ENCODE data around the gene SFXN4. TPM values are rescaled to one million over a fixed set of nuclear protein-coding genes. Genes with fewer than 3 reads are reported as not detected.

SFXN4 gene
- total and polyA plus RNA-seq, 2 of the 13 experiments (the other 11 are each of a cell fraction or from before 2014, with no cell fraction given), result 47.7 to 64.9 TPM

GRCh38 chr10:119205894-119206602 lies 40.5 kb upstream of the SFXN4 start (continued):
- TF ChIP-seq, protein P1, sequence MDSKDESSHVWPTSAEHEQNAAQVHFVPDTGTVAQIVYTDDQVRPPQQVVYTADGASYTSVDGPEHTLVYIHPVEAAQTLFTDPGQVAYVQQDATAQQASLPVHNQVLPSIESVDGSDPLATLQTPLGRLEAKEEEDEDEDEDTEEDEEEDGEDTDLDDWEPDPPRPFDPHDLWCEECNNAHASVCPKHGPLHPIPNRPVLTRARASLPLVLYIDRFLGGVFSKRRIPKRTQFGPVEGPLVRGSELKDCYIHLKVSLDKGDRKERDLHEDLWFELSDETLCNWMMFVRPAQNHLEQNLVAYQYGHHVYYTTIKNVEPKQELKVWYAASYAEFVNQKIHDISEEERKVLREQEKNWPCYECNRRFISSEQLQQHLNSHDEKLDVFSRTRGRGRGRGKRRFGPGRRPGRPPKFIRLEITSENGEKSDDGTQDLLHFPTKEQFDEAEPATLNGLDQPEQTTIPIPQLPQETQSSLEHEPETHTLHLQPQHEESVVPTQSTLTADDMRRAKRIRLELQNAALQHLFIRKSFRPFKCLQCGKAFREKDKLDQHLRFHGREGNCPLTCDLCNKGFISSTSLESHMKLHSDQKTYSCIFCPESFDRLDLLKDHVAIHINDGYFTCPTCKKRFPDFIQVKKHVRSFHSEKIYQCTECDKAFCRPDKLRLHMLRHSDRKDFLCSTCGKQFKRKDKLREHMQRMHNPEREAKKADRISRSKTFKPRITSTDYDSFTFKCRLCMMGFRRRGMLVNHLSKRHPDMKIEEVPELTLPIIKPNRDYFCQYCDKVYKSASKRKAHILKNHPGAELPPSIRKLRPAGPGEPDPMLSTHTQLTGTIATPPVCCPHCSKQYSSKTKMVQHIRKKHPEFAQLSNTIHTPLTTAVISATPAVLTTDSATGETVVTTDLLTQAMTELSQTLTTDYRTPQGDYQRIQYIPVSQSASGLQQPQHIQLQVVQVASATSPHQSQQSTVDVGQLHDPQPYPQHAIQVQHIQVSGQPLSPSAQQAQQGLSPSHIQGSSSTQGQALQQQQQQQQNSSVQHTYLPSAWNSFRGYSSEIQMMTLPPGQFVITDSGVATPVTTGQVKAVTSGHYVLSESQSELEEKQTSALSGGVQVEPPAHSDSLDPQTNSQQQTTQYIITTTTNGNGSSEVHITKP (CRISPR knock-in tag; IDR thresholded peaks at IDR 0.05; ENCODE audit: low read depth), result peak; percentile 37; the same call in 1 of the 2 replicates
- peak in 1 of 2 experiments; percentile 65; a peak in 3 of 4 replicates for TF ChIP-seq POLR2A (IDR thresholded peaks at IDR 0.05; ENCODE audit: insufficient read depth in 1 of 2, low read depth in 2 of 2, low read length in 2 of 2)
- 0 out of 2 replicates have a peak, but pooled peaks have one; percentile 31 for TF ChIP-seq ZNF256 (CRISPR knock-in tag; conservative IDR thresholded peaks at IDR 0.05)
- no peak for TF ChIP-seq ZNF12 (CRISPR knock-in tag; IDR thresholded peaks at IDR 0.05)
- peak; percentile 36; the same call in 1 of the 2 replicates for TF ChIP-seq PHF21A (CRISPR knock-in tag; IDR thresholded peaks at IDR 0.05)
- TF ChIP-seq THAP8 (CRISPR knock-in tag; IDR thresholded peaks at IDR 0.05; ENCODE audit: borderline replicate concordance), result no peak
- TF ChIP-seq ZNF616 (CRISPR knock-in tag; IDR thresholded peaks at IDR 0.05; ENCODE audit: low read depth), result no peak
- TF ChIP-seq NFYB (CRISPR knock-in tag; IDR thresholded peaks at IDR 0.05), result no peak
- no peak for TF ChIP-seq MLXIP (CRISPR knock-in tag; IDR thresholded peaks at IDR 0.05; ENCODE audit: borderline replicate concordance)
- peak; percentile 49; the same call in 1 of the 2 replicates for TF ChIP-seq IRF9 (CRISPR knock-in tag; IDR thresholded peaks at IDR 0.05; ENCODE audit: borderline replicate concordance)
- TF ChIP-seq ZNF607 (CRISPR knock-in tag; IDR thresholded peaks at IDR 0.05; ENCODE audit: borderline replicate concordance), result 0 out of 2 replicates have a peak, but pooled peaks have one; percentile 16
- TF ChIP-seq ZNF326 (CRISPR knock-in tag; IDR thresholded peaks at IDR 0.05; ENCODE audit: borderline replicate concordance), result no peak
- peak; percentile 61; the same call in 1 of the 2 replicates for TF ChIP-seq TAF1 (CRISPR knock-in tag; IDR thresholded peaks at IDR 0.05)
- no peak; the same call in 1 of the 2 replicates for TF ChIP-seq ZBTB7B (CRISPR knock-in tag; IDR thresholded peaks at IDR 0.05)
- TF ChIP-seq FOXC1 (CRISPR knock-in tag; IDR thresholded peaks at IDR 0.05; ENCODE audit: borderline replicate concordance), result peak; percentile 23; the same call in 1 of the 2 replicates
- TF ChIP-seq, protein P2, sequence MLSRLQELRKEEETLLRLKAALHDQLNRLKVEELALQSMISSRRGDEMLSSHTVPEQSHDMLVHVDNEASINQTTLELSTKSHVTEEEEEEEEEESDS (CRISPR knock-in tag; IDR thresholded peaks at IDR 0.05; ENCODE audit: borderline replicate concordance), result no peak
- TF ChIP-seq, protein P3, sequence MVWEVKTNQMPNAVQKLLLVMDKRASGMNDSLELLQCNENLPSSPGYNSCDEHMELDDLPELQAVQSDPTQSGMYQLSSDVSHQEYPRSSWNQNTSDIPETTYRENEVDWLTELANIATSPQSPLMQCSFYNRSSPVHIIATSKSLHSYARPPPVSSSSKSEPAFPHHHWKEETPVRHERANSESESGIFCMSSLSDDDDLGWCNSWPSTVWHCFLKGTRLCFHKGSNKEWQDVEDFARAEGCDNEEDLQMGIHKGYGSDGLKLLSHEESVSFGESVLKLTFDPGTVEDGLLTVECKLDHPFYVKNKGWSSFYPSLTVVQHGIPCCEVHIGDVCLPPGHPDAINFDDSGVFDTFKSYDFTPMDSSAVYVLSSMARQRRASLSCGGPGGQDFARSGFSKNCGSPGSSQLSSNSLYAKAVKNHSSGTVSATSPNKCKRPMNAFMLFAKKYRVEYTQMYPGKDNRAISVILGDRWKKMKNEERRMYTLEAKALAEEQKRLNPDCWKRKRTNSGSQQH (CRISPR knock-in tag; IDR thresholded peaks at IDR 0.05; ENCODE audit: low read depth), result no peak
- no peak for TF ChIP-seq ZFP82 (CRISPR knock-in tag; IDR thresholded peaks at IDR 0.05; ENCODE audit: borderline replicate concordance)
- no peak for TF ChIP-seq ARNT2 (CRISPR knock-in tag; IDR thresholded peaks at IDR 0.05; ENCODE audit: low read depth)
